HG02610 (cell line): ENCODE measurements around the gene LPGAT1.
"Not testable (repeated sequence)": the region's sequence is repeated elsewhere in the genome, so short reads cannot be mapped to it uniquely, and the experiment has no call there.

ENCODE experiments used
- ATAC-seq: cut with Tn5 transposase; IDR thresholded peaks from one replicate; pipeline ENCODE4 v1.9.1; 2021; ENCODE audit warnings: mild to moderate bottlenecking, moderate library complexity; ENCODE audit not compliant: unreplicated experiment

LPGAT1 gene

DNA sequence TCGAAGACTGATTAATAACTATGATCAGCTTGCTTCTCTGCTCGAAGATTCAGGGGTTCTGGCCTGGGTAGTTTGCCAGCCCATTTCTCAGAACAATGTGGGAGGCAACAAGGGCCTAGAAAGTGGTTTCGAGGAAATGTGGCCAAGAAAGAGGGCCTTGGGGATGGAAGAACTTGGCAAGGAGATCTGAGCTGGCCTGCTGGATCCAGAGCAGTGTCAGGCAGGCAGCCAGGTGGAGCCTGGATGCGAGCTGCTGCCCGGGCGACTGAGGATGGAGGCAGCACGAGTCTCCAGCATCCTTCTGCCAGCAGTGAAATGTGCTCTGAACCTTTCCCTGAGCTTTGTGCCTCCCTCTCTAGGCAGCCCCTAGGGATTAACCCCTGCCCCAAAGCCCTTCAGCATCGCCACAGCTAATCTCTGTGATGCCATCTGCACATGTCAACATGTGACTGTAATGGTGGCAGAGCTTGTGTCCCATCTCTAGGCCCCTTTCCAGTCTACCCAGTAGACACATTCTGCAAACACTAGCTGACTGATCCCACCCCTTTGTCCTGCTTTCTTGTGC, 94.1 kb downstream of the LPGAT1 start:
- no peak for ATAC-seq

DNA sequence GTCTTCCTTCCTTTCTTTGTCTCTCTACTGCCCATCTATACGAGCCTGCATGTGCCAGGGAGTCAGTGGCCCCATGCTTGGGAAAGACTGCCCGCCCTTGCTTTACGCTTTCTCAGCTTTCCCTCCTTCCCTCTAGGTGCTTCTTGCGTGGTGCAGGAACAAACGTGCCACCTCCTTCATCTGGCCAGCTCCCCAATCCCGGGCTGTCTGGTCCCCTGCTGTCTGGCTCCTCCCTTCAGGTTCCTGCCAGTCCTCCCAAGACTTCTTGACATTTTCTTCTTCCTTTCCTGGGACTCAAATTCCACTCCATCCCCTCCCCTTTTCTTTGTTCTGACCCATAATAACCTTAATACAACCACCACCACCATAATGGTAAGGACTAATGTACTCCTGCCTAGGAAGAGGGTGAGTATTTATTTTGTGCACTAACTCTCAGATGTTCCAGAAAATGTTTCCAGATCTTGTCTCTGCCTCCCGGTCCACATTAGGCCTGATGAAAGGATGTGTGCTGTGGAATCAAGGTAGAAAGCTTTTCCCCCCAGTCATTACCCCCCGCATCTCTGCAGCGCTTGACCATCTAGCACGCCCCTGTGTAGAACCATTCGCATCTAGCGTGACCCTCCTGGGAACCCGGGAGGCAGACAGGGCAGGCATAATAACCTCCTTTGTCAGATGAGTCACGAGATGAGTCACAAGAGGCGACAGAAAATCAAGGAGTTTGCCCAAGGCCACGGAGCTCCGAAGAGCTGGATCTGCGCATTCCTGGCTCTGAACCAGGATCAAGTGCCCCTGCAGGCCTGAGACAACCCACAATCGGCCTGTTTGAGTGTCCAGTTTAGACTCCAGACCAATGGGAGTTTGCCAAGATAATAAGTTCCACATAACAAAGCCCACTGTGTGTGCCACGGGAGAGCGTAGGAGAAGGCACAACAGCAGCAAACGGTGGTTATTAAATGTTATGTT, 95.1 kb downstream of the LPGAT1 start:
- no peak for ATAC-seq

DNA sequence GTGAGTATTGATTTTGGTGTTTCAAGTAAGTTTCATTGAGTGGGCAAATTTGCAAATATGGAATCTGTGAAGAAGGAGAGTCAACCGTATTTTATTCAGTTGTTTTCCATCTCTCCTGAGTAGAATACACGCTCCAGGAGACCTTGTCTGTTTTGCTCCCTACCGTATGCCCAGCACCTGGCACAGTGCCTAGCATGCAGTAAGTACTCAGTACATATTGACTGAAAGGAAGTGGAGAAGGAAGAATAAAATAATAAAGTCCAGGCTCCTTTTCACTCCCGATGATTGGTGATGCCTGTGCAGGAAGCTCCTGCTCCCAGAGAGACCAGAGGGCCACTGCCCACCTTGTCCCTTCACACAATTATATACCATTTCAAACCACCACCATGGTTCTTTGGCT, 95.8 kb downstream of the LPGAT1 start:
- ATAC-seq: no peak

DNA sequence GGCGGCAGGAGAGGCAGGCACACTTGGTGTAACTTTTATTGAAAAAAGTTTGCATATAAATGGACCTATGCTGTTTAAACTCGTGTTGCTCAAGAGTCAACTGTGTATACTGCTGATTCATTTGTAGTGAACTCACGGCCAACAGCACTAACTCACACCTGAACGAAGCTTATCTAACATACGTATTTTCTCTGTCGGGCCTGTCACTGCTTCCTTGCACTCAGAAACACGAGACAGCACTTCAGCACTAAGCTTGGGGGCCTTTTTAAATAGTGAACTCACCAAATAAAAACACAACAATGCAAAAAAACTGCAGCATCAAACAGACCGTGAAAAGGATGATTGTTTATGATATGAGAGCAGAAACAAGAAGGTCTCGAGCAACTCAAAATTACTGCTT, 96.2 kb downstream of the LPGAT1 start:
- no peak for ATAC-seq

DNA sequence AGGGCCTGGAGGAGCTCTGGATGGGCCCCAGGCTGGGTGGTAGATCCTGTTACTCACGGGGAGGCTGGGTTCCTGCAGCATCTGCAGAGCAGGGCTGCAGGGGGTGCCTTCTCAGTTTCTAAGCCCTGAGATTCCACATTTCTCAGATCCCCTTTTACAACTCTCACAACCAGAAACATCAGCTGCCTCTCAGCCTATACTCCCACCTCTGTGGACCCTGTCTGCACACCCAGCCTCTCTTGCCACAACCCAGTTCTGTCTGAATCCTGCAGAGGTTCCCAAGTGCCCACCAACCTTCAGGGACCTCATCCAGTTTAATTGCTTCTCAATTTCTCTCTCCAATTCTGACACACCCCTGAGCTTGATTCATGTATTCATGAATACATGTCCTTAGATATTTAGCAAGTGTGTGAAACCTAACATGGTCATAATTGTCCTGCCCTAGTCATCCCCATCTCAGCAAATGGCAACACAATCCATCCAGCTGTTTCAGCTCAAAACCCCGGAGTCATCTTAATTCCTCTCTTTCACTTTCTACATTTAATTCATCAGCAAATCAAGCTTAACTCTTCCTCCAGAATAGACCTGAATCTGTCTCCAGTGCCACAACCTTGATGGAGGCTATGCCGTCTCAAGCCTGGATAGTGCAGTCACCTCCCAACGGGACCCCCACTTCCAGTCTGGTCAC, 98.1 kb downstream of the LPGAT1 start:
- peak; percentile 67 for ATAC-seq

DNA sequence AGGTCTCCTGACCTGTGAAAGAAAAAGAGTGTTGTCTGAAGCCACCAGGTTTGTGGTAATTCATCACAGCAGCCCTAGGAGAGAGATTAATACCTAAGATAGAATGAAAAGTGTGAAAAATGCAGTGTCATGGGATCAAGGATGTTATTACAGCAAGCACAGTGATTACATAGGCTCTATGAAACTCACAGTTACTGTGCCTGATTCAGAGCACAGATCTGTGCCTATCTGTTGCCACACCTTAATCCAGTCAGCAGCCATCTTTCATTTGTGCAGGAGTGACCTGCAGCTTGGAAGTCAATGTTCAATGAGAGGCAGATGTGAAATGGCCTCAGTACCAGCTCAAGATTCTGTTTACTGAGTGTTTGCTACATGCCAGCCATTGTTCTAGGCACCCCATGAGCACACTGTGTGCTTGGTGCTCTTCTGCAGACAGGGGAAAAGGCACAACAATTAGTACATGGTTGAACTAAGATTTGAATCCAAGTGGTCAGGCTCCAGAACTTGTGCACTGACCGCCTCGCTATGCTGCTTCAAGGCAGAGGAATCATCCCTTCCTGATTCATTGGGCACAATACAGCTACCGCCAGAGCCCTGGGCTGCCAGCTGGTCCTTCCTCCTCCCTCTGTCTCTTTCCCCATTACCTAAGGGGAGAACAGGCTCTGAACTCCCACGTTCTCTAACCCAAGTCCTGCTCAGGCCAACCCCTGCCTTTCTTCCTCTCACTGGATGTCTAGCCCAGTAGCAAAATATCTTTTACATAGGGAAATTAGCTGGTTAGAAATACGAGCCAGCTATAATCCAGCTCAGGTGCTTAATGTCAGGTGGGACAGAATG, 98.9 kb downstream of the LPGAT1 start:
- no peak for ATAC-seq

DNA sequence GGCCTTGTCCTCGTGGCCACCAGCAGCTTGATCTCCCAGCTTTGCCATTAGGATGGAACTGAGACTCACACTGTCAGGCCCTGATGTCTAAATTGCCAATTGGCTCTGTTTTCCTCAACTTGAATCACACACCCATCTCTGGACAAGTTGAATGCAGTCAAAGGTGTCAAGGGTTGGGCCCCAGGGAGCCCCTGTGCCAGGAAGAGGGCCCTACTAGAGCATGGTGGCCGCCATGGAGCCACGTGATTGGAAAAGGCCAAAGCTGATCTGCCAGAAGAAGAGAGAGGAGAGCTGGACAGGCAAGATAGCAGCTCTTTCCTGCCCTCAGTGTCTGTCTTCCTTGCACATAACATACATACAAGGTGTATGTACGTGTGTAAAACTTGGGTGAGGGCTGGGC, 100.2 kb downstream of the LPGAT1 start:
- no peak for ATAC-seq

DNA sequence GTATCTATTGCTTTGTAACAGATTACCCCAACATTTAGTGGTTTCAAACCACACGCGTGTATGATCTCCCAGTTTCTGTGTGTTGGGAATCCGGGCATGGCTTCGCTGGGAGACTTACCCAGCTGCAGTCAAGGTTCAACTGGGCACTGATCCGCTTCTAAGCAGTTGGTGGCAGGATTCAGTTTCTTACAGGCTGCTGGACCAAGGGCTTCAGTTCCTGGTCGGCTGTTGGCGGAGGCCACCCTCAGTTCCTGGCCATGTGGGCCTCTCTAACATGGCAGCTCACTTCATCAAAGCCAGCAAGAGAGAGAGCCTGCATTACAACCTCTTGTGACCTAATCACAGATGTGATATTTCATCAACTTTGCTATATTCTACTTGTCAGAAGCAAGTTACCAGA, 101.3 kb downstream of the LPGAT1 start:
- no peak for ATAC-seq

DNA sequence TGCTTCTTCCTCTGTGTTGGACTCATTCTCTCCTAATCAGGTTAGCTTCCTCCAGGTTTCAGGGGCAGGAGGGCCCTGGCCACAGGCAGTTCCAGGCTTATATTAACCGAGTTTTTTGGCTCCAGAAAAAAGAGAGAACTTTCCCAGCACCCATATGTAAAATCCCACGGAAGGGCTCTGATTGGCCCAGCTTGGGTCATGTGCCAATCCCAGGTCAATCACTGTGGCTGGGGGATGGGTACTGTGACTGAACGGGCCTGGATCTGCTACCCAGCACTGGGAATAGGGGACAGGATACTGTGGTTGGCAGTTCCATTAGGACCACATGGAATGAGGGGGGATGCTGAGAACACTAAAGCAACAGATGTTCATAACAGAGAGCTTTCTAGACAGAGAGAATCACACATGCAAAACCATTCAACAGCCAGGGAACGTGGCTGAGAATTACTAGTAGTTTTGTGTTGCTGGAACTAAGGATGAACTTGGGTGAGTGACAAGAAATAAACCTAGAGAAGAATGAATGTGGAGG, 104.0 kb downstream of the LPGAT1 start:
- no peak for ATAC-seq

DNA sequence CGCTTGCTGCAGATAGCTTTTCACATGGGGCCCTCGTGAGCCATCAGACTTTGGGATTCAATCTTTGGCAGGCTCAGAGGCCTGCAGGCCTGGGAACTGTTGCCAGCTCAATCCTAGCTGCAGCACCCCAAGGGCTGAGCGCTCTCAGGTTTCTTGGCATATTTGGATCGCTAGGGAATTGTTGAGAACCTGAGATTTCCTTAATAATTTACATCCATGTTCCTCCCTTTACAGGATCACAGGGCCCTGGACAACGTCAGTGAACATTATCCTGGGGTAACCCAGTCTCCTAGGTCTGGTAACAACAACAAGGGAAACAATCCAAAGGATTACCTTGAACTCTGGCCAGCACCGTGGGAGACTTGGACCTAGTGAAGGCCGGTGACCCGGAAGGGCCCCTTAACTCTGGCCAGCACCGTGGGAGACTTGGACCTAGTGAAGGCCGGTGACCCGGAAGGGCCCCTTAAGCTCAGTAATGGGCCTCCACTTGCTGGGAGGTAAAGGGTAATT, 105.8 kb downstream of the LPGAT1 start:
- ATAC-seq: no peak

DNA sequence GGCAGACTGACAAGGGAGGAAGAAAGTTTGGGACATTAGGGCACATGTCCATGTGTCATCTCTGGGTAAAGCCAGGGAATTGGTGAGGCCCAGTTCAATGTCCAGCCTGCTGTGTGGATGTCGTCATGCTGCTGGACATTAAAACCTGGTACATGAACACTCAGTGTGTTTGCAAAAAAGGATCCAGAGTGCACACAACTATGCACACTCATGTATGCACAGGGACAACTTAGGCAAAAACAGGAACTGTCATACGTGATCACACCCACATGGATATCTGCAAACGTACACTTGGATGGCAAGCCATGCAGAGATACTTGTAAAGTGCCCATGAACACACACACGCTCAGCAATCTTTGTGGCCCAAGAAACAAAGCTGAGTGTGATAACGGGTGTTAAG, 107.3 kb downstream of the LPGAT1 start:
- no peak for ATAC-seq

DNA sequence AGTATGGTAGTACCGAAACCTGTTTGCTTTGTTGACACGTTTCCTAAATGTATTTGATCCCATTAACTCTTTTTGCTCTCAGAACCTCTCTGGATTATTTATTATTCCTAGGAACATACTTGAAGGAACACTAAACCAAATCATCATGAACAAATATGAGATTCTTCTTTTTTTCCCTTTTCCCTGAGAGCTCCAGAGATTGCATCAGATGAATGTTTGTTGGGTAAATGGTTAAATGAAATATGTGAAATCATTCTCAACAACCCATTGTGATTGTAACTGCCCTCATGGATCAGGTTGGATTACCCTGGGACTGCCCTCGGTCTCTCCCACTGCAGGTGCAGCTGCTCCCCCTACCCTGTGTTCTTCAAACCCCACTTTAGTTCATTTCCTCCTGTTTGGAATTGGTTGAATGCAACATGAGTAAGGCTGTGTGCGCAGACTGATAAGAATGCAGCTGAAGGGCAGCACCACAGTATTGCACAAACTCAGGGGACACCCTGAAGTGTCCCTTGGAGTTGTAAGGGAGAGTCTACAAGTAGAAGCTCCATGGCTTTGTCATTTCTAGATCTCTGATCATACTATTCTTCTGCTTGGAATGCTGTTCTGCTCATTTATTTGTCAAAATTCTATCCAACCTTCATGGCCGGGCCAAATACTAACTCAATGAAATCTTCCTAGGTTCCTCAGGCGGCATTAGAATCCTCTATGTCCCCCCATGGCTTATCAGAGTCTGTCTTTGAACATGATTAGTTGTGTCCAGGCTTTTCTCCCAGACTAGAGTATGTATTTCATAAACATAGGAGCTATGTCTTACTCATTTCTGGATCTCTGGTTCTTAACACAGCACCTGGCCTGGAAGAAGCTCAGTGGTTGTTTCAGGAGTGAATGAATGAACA, 108.0 kb downstream of the LPGAT1 start:
- ATAC-seq: no peak

DNA sequence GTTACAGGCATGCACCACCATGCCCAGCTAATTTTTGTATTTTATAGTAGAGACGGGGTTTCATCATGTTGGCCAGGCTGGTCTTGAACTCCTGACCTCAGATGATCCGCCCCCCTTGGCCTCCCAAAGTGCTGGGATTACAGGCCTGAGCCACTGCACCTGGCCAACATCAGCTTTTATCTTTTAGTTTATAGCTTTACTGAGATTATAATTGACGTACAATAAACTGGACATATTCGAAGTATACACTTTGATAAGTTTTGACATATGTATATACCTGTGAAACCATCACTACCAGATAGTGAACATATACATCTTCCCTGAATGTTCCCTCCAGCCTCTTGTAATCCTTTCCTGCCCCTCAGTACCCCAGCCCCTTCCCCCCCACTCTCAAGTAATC, 114.0 kb downstream of the LPGAT1 start:
- not testable (repeated sequence) for ATAC-seq

DNA sequence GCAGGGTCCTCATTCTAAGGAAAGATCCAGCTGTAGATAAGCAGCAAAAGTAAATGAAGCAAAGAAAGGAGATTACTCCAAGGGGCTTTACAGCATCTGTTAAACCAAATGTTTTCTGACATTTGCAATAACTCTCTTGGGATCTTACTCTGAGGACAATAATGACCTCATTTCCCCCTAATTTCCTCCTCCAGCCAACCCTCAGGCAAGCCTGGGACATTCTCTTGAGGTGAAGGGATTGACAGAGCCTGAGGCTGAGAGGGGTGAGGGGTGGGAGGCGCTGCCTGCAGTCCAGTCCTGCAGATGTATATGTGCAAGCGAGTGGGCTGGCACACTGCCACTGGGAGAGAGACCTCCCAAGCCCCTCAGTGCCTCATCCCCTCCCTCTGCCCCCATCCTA, 114.6 kb downstream of the LPGAT1 start:
- no peak for ATAC-seq

DNA sequence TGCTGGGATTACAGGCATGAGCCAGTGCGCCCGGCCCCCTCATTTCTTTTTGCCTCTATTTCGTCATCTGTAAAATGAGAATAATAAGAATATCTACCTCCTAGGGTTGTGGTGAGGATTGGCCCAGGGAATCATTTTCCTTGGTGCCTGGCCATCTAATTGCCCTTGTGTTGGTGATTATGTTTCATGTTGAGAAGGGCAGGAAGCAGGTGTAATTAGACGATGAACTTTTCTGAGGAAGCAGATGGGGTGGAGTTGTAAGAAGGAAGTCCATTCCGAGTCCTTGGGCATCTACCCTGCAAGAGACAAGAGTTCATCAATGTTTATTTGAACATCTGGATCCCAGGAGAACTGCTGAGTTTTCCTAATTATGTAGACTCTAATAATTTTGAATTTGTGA, 116.4 kb downstream of the LPGAT1 start:
- no peak for ATAC-seq

DNA sequence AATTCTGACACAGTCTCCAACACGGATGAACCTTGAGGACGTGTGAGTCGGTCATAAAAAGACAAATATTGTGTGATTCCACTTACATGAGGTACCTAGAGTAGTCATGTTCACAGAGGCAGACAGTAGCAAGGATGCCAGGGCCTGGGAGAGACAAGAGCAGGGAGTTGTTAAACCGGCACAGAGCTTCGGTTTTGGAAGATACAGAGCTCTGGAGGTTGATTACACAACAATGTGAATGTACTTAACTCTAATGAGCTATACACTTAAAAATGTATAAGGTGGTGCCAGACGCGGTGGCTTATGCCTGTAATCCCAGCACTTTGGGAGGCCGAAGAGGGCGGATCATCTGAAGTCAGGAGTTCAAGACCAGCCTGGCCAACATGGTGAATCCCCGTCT, 117.3 kb downstream of the LPGAT1 start:
- ATAC-seq: no peak

DNA sequence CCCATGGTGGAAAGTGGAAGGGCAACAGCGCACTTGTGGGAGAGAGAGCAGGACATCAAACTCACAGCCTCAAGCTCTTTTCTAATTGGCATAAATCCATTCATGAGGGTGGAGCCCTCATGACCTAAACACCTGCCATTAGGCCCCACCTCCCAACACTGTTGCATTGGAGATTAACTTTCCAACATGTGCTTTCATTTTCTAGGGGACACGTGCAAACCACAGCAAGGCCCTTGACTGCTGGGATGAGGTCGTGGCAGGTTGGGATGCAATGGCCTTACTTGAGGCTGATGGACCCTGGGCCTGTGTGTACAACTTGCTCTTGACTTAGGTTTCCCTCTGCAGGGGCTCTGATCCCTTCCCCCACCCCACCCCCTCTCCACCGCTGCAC, 119.3 kb downstream of the LPGAT1 start:
- ATAC-seq: no peak

DNA sequence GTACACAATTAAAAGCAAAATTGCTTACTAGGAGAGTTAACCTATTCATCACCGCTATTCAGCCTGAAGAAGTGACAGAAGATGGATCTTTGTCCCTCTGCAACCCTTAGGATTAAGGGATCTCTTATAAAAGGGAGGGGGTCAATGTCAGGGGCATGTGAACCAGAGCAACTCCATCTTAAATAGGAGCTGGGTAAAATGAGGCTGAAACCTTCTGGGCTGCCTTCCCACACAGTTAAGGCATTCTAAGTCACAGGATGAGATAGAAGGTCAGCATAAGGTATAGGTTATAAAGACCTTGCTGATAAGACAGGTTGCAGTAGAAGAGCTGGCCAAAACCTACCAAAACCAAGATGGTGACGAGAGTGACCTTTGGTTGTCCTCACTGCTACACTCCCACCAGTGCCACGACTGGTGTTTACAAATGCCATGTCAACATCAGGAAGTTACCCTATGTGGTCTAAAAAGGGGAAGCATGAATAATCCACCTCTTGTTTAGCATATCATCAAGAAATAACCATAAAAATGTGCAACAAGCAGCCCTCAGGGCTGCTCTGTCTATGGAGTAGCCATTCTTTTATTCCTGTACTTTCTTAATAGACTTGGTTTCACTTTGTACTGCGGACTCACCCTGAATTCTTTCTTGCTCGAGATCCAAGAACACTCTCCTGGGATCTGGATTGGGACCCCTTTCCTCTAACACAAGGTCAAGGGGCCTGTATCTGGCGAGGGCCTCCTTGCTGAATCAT, 119.8 kb downstream of the LPGAT1 start:
- ATAC-seq: no peak

DNA sequence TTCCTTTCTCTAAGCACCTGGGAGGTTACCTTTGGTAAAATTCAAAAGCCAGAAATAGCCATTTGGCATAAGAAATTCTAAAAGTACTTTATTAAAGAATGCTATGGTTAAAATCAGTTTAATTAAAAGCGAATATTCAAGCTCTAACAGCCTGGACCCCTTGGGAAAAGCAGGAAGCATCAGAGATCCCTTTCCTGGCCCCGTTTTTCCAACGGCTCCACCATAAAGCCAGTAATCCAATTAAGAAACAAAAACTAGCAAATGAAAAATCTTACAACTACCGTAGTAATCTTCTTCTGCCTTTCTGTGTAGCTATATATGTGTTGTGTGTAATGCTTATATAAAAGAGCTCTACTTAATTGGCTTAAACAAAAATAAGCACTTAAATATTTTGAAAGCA, 121.6 kb downstream of the LPGAT1 start:
- ATAC-seq: no peak
